ENCODE measurements around the gene ZNF236.

DNA sequence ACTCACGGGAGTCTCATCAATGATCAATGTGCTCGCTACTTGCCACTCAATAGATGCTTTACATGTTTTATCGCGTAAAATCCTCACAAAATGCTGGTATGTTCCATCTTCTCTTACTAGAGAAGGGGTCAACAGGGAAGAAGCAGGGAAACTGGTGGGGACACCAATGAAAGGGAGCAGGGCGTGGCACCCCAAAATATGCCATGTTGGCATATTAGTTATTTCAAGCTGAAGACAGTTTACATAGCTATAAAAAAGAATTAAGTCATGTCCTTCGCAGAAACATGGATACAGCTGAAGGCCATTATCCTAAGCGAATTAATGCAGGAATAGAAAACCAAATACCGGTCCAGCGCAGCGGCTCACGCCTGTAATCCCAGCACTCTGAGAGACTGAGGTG is 8.1 kb upstream of the ZNF236 start:
- TF ChIP-seq, protein P1, sequence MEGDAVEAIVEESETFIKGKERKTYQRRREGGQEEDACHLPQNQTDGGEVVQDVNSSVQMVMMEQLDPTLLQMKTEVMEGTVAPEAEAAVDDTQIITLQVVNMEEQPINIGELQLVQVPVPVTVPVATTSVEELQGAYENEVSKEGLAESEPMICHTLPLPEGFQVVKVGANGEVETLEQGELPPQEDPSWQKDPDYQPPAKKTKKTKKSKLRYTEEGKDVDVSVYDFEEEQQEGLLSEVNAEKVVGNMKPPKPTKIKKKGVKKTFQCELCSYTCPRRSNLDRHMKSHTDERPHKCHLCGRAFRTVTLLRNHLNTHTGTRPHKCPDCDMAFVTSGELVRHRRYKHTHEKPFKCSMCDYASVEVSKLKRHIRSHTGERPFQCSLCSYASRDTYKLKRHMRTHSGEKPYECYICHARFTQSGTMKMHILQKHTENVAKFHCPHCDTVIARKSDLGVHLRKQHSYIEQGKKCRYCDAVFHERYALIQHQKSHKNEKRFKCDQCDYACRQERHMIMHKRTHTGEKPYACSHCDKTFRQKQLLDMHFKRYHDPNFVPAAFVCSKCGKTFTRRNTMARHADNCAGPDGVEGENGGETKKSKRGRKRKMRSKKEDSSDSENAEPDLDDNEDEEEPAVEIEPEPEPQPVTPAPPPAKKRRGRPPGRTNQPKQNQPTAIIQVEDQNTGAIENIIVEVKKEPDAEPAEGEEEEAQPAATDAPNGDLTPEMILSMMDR (conservative IDR thresholded peaks at IDR 0.05) = no peak
- no peak for TF ChIP-seq ZFX (IDR thresholded peaks at IDR 0.05)
